ENCODE measurements around the gene UGT1A3.

UGT1A3 gene

GRCh38 chr2:233819884-233820773 lies 91.3 kb downstream of the UGT1A3 start:
- TF ChIP-seq CTCF (IDR thresholded peaks at IDR 0.05), result no peak

GRCh38 chr2:233820774-233821105 lies 91.9 kb downstream of the UGT1A3 start:
- no peak for TF ChIP-seq CTCF (IDR thresholded peaks at IDR 0.05)

- TF ChIP-seq CTCF (IDR thresholded peaks at IDR 0.05), result no peak
Observed at GRCh38 chr2:233821196-233821595, 92.4 kb downstream of the UGT1A3 start.

GRCh38 chr2:233821709-233822100 lies 92.9 kb downstream of the UGT1A3 start:
- no peak for TF ChIP-seq CTCF (IDR thresholded peaks at IDR 0.05)

GRCh38 chr2:233822101-233822771 lies 93.4 kb downstream of the UGT1A3 start:
- no peak for TF ChIP-seq CTCF (IDR thresholded peaks at IDR 0.05)

Measured in LNCAP (cell line).